OCI-LY1 (cell line): ENCODE results near the gene BAG5.

Experiments used
- CTCF ChIP-seq: fragments of 200-600 bp; sonication (generic), shearing (Covaris generic); IDR thresholded peaks from 2 replicates; pipeline ENCODE4 v1.5.1; 2017; ENCODE audit warnings: mild to moderate bottlenecking, antibody characterized with exemption, low read length, moderate library complexity, mixed read lengths
- EZH2 ChIP-seq: fragments of 200-600 bp; sonication (generic), shearing (Covaris generic); IDR thresholded peaks from 2 replicates; pipeline ENCODE4 v1.8.0; 2017; ENCODE audit warnings: borderline replicate concordance, mixed run types, mild to moderate bottlenecking, antibody characterized with exemption, low read length, moderate library complexity, mixed read lengths

GRCh38 chr14:103544388-103545218 lies 17.9 kb downstream of the BAG5 start:
- TF ChIP-seq CTCF (no peak), EZH2 (no peak)
